ENCODE data around the gene UGT2A3. TPM values are rescaled to one million over a fixed set of nuclear protein-coding genes. Genes with fewer than 3 reads are reported as not detected.

Gene UGT2A3
- total and polyA plus RNA-seq, 4 donors: 16.3 to 41.4 (median 28.2) TPM

DNA sequence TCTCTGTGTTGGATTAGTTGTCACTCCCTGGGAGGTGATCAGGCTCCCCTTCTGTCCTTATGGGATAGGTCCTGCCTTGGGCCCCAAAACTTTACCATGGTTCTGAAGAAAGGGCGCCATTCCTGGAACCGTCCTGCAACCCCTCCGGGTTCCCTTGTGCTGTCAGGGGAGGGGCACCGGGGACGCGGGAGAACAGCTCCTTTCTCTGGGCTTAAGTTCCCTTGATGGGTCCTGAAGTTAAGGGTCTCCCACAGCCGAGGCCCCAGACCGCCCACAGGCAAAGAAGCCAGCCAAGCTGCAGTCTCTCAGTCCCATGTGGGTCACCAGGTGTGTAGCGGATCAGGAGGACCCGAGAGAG lies 44.8 kb downstream of the UGT2A3 start (continued):
- TF ChIP-seq, protein P1, sequence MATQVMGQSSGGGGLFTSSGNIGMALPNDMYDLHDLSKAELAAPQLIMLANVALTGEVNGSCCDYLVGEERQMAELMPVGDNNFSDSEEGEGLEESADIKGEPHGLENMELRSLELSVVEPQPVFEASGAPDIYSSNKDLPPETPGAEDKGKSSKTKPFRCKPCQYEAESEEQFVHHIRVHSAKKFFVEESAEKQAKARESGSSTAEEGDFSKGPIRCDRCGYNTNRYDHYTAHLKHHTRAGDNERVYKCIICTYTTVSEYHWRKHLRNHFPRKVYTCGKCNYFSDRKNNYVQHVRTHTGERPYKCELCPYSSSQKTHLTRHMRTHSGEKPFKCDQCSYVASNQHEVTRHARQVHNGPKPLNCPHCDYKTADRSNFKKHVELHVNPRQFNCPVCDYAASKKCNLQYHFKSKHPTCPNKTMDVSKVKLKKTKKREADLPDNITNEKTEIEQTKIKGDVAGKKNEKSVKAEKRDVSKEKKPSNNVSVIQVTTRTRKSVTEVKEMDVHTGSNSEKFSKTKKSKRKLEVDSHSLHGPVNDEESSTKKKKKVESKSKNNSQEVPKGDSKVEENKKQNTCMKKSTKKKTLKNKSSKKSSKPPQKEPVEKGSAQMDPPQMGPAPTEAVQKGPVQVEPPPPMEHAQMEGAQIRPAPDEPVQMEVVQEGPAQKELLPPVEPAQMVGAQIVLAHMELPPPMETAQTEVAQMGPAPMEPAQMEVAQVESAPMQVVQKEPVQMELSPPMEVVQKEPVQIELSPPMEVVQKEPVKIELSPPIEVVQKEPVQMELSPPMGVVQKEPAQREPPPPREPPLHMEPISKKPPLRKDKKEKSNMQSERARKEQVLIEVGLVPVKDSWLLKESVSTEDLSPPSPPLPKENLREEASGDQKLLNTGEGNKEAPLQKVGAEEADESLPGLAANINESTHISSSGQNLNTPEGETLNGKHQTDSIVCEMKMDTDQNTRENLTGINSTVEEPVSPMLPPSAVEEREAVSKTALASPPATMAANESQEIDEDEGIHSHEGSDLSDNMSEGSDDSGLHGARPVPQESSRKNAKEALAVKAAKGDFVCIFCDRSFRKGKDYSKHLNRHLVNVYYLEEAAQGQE (IDR thresholded peaks at IDR 0.05): no peak
- TF ChIP-seq, protein P2, sequence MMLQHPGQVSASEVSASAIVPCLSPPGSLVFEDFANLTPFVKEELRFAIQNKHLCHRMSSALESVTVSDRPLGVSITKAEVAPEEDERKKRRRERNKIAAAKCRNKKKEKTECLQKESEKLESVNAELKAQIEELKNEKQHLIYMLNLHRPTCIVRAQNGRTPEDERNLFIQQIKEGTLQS (IDR thresholded peaks at IDR 0.05): no peak
- TF ChIP-seq TAF1 (conservative IDR thresholded peaks at IDR 0.05) (no peak), GABPA (IDR thresholded peaks at IDR 0.05 in 1 of 2, conservative IDR thresholded peaks at IDR 0.05 in 1 of 2) (no peak), YY1 (IDR thresholded peaks at IDR 0.05) (no peak), FOXA2 (IDR thresholded peaks at IDR 0.05) (no peak), EGR1 (IDR thresholded peaks at IDR 0.05; ENCODE audit: low read depth in 2 of 2) (no peak)
- TF ChIP-seq, protein P3, sequence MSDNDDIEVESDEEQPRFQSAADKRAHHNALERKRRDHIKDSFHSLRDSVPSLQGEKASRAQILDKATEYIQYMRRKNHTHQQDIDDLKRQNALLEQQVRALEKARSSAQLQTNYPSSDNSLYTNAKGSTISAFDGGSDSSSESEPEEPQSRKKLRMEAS (IDR thresholded peaks at IDR 0.05): no peak

DNA sequence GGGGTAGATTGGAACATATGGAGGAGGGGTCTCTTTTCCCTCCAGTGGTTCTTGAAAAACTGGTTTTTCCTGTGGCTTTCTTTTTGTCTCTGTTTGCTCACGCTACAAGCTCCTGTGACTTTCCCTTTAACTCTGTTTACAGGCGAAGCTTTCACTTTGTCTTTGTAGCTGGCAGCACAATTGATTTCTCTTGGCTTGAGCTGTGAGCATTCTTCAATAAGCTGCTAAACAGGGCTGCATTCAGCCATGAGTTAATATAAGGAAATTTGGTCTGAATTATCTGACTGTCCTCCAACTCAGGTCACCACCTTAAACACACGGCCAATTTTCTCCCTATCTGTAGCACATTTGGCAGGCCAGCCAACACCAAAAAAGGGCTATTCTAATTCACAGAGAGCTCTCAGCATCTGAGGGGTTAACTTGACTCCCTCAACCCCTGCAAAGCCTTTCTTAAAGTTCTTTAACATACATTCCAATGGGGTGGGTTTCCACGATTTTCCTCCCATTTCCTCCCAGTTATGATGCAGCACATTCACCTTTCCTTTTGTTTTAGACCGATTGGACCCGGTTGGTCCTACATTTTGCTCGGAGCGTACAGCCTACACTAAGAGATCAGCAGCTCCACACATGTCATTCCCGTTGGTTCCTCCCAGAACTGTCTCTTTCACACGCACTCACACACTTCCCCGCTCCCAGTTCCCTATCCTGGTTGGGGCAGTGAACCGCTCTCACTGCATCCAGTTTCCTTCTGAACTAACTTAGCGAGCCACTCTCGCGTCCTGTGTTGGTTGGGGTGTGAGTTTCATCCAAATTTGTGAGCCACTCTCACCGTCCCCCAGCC lies 45.4 kb downstream of the UGT2A3 start:
- Histone ChIP-seq H3K9ac (ENCODE audit: low read depth in 1 of 2, low read length in 2 of 2) (peak overlapping the region; percentile 83 to 92), H3K27me3 (ENCODE audit: control insufficient read depth in 4 of 4, insufficient read depth in 4 of 4, low read length in 3 of 4) (no peaks in the 10 kb centered on the region), H3K27ac (ENCODE audit: low read depth in 1 of 2, low read length in 2 of 2) (peak overlapping the region; percentile 92 to 93), H3K4me3 (ENCODE audit: low read depth in 1 of 3, low read length in 3 of 3) (peak overlapping the region; percentile 41 to 65 (median 55)), H3K4me1 (ENCODE audit: control insufficient read depth in 4 of 4, insufficient read depth in 4 of 4, low read length in 3 of 4) (peaks cover 3 to 41% (median 29%) of the 10 kb centered on the region in 4 donors), H3K9me3 (ENCODE audit: control insufficient read depth in 4 of 4, low read length in 3 of 4) (no peaks in the 10 kb centered on the region), H3K36me3 (ENCODE audit: control insufficient read depth in 4 of 4, insufficient read depth in 3 of 4, low read depth in 1 of 4, low read length in 3 of 4) (no peaks in the 10 kb centered on the region)
- 36% methylated on average over 16 of the region's 16 CpGs for WGBS
- no peak for DNase-seq (ENCODE audit: low spot score)
- peak; percentile 10 for TF ChIP-seq SP1 (IDR thresholded peaks at IDR 0.05)
- no peak for TF ChIP-seq TAF1 (conservative IDR thresholded peaks at IDR 0.05)
- no peak for TF ChIP-seq NR2F2 (IDR thresholded peaks at IDR 0.05)
- TF ChIP-seq, protein P1 (IDR thresholded peaks at IDR 0.05): no peak
- TF ChIP-seq EGR1 (IDR thresholded peaks at IDR 0.05; ENCODE audit: low read depth in 2 of 2): no peak
- TF ChIP-seq RXRA (IDR thresholded peaks at IDR 0.05): peak in 1 of 2 donors; percentile 25
- TF ChIP-seq RAD21 (IDR thresholded peaks at IDR 0.05): peak in 1 of 2 donors; percentile 34
- no peak for TF ChIP-seq HNF4G (IDR thresholded peaks at IDR 0.05)
- peak; percentile 21 for TF ChIP-seq FOXA2 (IDR thresholded peaks at IDR 0.05)
- TF ChIP-seq, protein P2 (IDR thresholded peaks at IDR 0.05): no peak
- TF ChIP-seq, protein P4, sequence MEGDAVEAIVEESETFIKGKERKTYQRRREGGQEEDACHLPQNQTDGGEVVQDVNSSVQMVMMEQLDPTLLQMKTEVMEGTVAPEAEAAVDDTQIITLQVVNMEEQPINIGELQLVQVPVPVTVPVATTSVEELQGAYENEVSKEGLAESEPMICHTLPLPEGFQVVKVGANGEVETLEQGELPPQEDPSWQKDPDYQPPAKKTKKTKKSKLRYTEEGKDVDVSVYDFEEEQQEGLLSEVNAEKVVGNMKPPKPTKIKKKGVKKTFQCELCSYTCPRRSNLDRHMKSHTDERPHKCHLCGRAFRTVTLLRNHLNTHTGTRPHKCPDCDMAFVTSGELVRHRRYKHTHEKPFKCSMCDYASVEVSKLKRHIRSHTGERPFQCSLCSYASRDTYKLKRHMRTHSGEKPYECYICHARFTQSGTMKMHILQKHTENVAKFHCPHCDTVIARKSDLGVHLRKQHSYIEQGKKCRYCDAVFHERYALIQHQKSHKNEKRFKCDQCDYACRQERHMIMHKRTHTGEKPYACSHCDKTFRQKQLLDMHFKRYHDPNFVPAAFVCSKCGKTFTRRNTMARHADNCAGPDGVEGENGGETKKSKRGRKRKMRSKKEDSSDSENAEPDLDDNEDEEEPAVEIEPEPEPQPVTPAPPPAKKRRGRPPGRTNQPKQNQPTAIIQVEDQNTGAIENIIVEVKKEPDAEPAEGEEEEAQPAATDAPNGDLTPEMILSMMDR (IDR thresholded peaks at IDR 0.05; ENCODE audit: low read depth, low read length, missing input control): no peak
- no peak for TF ChIP-seq FOXA1 (IDR thresholded peaks at IDR 0.05)
- peak; percentile 29 for TF ChIP-seq YY1 (IDR thresholded peaks at IDR 0.05)
- TF ChIP-seq, protein P3 (IDR thresholded peaks at IDR 0.05): peak; percentile 16
- TF ChIP-seq GABPA (IDR thresholded peaks at IDR 0.05 in 1 of 2, conservative IDR thresholded peaks at IDR 0.05 in 1 of 2): no peak
- TF ChIP-seq, protein P5, sequence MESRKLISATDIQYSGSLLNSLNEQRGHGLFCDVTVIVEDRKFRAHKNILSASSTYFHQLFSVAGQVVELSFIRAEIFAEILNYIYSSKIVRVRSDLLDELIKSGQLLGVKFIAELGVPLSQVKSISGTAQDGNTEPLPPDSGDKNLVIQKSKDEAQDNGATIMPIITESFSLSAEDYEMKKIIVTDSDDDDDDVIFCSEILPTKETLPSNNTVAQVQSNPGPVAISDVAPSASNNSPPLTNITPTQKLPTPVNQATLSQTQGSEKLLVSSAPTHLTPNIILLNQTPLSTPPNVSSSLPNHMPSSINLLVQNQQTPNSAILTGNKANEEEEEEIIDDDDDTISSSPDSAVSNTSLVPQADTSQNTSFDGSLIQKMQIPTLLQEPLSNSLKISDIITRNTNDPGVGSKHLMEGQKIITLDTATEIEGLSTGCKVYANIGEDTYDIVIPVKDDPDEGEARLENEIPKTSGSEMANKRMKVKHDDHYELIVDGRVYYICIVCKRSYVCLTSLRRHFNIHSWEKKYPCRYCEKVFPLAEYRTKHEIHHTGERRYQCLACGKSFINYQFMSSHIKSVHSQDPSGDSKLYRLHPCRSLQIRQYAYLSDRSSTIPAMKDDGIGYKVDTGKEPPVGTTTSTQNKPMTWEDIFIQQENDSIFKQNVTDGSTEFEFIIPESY (IDR thresholded peaks at IDR 0.05): no peak
- no peak for TF ChIP-seq HNF4A (conservative IDR thresholded peaks at IDR 0.05)
- no peak for TF ChIP-seq JUND (IDR thresholded peaks at IDR 0.05)
